ENCODE results near the gene TSHZ2.
"Not testable (repeated sequence)": the region's sequence is repeated elsewhere in the genome, so short reads cannot be mapped to it uniquely, and the experiment has no call there.

Gene TSHZ2

GRCh38 chr20:53487461-53488200 lies 515.5 kb downstream of the TSHZ2 start:
- no peak for DNase-seq

- no peak for DNase-seq
Observed at GRCh38 chr20:53488775-53489272, 516.7 kb downstream of the TSHZ2 start.

GRCh38 chr20:53489528-53489927 lies 517.4 kb downstream of the TSHZ2 start:
- no peak for DNase-seq

- no peak for DNase-seq
Observed at GRCh38 chr20:53490620-53491019, 518.5 kb downstream of the TSHZ2 start.

- no peak for DNase-seq
Observed at GRCh38 chr20:53491462-53491861, 519.3 kb downstream of the TSHZ2 start.

- no peak for DNase-seq
Observed at GRCh38 chr20:53492212-53492611, 520.1 kb downstream of the TSHZ2 start.

GRCh38 chr20:53493311-53493857 lies 521.2 kb downstream of the TSHZ2 start:
- DNase-seq, result no peak

GRCh38 chr20:53494753-53495152 lies 522.6 kb downstream of the TSHZ2 start:
- no peak for DNase-seq

- no peak for DNase-seq
Observed at GRCh38 chr20:53495398-53496092, 523.4 kb downstream of the TSHZ2 start.

GRCh38 chr20:53497246-53497645 lies 525.1 kb downstream of the TSHZ2 start:
- DNase-seq, result no peak

- no peak for DNase-seq
Observed at GRCh38 chr20:53498341-53498740, 526.2 kb downstream of the TSHZ2 start.

- no peak for DNase-seq
Observed at GRCh38 chr20:53500651-53501050, 528.5 kb downstream of the TSHZ2 start.

- no peak for DNase-seq
Observed at GRCh38 chr20:53502820-53503219, 530.7 kb downstream of the TSHZ2 start.

GRCh38 chr20:53503517-53503919 lies 531.4 kb downstream of the TSHZ2 start:
- no peak for DNase-seq

GRCh38 chr20:53504106-53504505 lies 531.9 kb downstream of the TSHZ2 start:
- DNase-seq, result not testable (repeated sequence)

GRCh38 chr20:53510262-53510661 lies 538.1 kb downstream of the TSHZ2 start:
- DNase-seq, result no peak

GRCh38 chr20:53510704-53511103 lies 538.5 kb downstream of the TSHZ2 start:
- DNase-seq, result no peak

GRCh38 chr20:53512076-53512475 lies 539.9 kb downstream of the TSHZ2 start:
- DNase-seq, result no peak

- no peak for DNase-seq
Observed at GRCh38 chr20:53513168-53513488, 541.0 kb downstream of the TSHZ2 start.

GRCh38 chr20:53513489-53514298 lies 541.5 kb downstream of the TSHZ2 start:
- DNase-seq, result no peak

GRCh38 chr20:53515749-53516148 lies 543.6 kb downstream of the TSHZ2 start:
- DNase-seq, result no peak

- DNase-seq, result no peak
Observed at GRCh38 chr20:53517146-53517545, 545.0 kb downstream of the TSHZ2 start.

- not testable (repeated sequence) for DNase-seq
Observed at GRCh38 chr20:53521421-53521820, 549.3 kb downstream of the TSHZ2 start.

All from T-helper 2 cell (primary cell).